BLaER1 (cell line): ENCODE data around the gene PSMA5.

ENCODE experiments used
- H3K27ac ChIP-seq: shearing (Covaris generic); formaldehyde crosslinking; 2 replicates; pipeline ENCODE4 v1.8.1; 2022
- H3K27me3 ChIP-seq: shearing (Covaris generic); formaldehyde crosslinking; 2 replicates; pipeline ENCODE4 v1.8.1; 2022
- H3K36me3 ChIP-seq: shearing (Covaris generic); formaldehyde crosslinking; 2 replicates; pipeline ENCODE4 v1.8.1; 2022
- H3K4me1 ChIP-seq: shearing (Covaris generic); formaldehyde crosslinking; 2 replicates; pipeline ENCODE4 v1.8.1; 2022
- H3K4me2 ChIP-seq: shearing (Covaris generic); formaldehyde crosslinking; 2 replicates; pipeline ENCODE4 v1.8.1; 2022
- H3K4me3 ChIP-seq: shearing (Covaris generic); formaldehyde crosslinking; 2 replicates; pipeline ENCODE4 v1.8.1; 2022
- H3K9ac ChIP-seq: shearing (Covaris generic); formaldehyde crosslinking; 2 replicates; pipeline ENCODE4 v1.8.1; 2022
- H3K9me3 ChIP-seq: shearing (Covaris generic); formaldehyde crosslinking; 2 replicates; pipeline ENCODE4 v1.8.1; 2022
- H4K20me1 ChIP-seq: shearing (Covaris generic); formaldehyde crosslinking; 2 replicates; pipeline ENCODE4 v1.8.1; 2022
- Cebpa-rat ChIP-seq: shearing (Covaris generic); IDR thresholded peaks from 2 replicates; pipeline ENCODE4 v1.8.1; 2022

Gene PSMA5

GRCh38 chr1:109357616-109358015, 68.6 kb downstream of the PSMA5 start:
- Histone ChIP-seq H4K20me1 (no peaks in the 10 kb centered on the region), H3K4me3 (no peak overlapping the region), H3K9me3 (no peaks in the 10 kb centered on the region), H3K27ac (no peak overlapping the region), H3K9ac (no peak overlapping the region), H3K36me3 (no peaks in the 10 kb centered on the region), H3K4me1 (no peaks in the 10 kb centered on the region), H3K4me2 (no peak overlapping the region), H3K27me3 (no peaks in the 10 kb centered on the region)
- no peak for TF ChIP-seq Cebpa-rat

- TF ChIP-seq Cebpa-rat = no peak
- H3K4me1 ChIP-seq = no peaks in the 10 kb centered on the region
- no peak overlapping the region for H3K27ac ChIP-seq
- H3K4me2 ChIP-seq = no peak overlapping the region
- no peaks in the 10 kb centered on the region for H4K20me1 ChIP-seq
- H3K9me3 ChIP-seq = no peaks in the 10 kb centered on the region
- no peaks in the 10 kb centered on the region for H3K27me3 ChIP-seq
- no peak overlapping the region for H3K4me3 ChIP-seq
- H3K9ac ChIP-seq = no peak overlapping the region
- H3K36me3 ChIP-seq = no peaks in the 10 kb centered on the region
Observed at GRCh38 chr1:109356915-109357314, 69.3 kb downstream of the PSMA5 start.

- H3K9me3 ChIP-seq = no peaks in the 10 kb centered on the region
- no peaks in the 10 kb centered on the region for H3K36me3 ChIP-seq
- no peak for TF ChIP-seq Cebpa-rat
- H3K9ac ChIP-seq = no peak overlapping the region
- H3K4me2 ChIP-seq = no peak overlapping the region
- H3K27me3 ChIP-seq = no peaks in the 10 kb centered on the region
- H3K4me3 ChIP-seq = no peak overlapping the region
- no peak overlapping the region for H3K27ac ChIP-seq
- H3K4me1 ChIP-seq = no peaks in the 10 kb centered on the region
- no peaks in the 10 kb centered on the region for H4K20me1 ChIP-seq
Observed at GRCh38 chr1:109356505-109356904, 69.7 kb downstream of the PSMA5 start.

GRCh38 chr1:109354929-109355328, 71.3 kb downstream of the PSMA5 start:
- Histone ChIP-seq H3K27me3 (no peaks in the 10 kb centered on the region), H3K4me2 (no peak overlapping the region), H4K20me1 (no peaks in the 10 kb centered on the region), H3K9ac (no peak overlapping the region), H3K4me3 (no peak overlapping the region), H3K4me1 (no peaks in the 10 kb centered on the region), H3K27ac (no peak overlapping the region), H3K9me3 (no peaks in the 10 kb centered on the region), H3K36me3 (peaks cover 13% of the 10 kb centered on the region; the same call in 1 of the 2 replicates)
- TF ChIP-seq Cebpa-rat = no peak

GRCh38 chr1:109351457-109351856, 74.8 kb downstream of the PSMA5 start:
- Histone ChIP-seq H3K4me2 (no peak overlapping the region), H3K36me3 (peaks cover 13% of the 10 kb centered on the region; the same call in 1 of the 2 replicates), H3K27me3 (no peaks in the 10 kb centered on the region), H3K9me3 (no peaks in the 10 kb centered on the region), H3K9ac (no peak overlapping the region), H3K27ac (no peak overlapping the region), H3K4me1 (no peaks in the 10 kb centered on the region), H4K20me1 (no peaks in the 10 kb centered on the region), H3K4me3 (no peak overlapping the region)
- TF ChIP-seq Cebpa-rat = no peak

- Histone ChIP-seq H3K27ac (no peak overlapping the region), H4K20me1 (no peaks in the 10 kb centered on the region), H3K4me2 (no peak overlapping the region), H3K4me3 (no peak overlapping the region), H3K27me3 (no peaks in the 10 kb centered on the region), H3K36me3 (peaks cover 13% of the 10 kb centered on the region; the same call in 1 of the 2 replicates), H3K9me3 (no peaks in the 10 kb centered on the region), H3K9ac (no peak overlapping the region), H3K4me1 (no peaks in the 10 kb centered on the region)
- no peak for TF ChIP-seq Cebpa-rat
Observed at GRCh38 chr1:109350655-109351054, 75.6 kb downstream of the PSMA5 start.

- Histone ChIP-seq H3K4me2 (no peak overlapping the region), H3K4me3 (no peak overlapping the region), H3K4me1 (no peaks in the 10 kb centered on the region), H4K20me1 (no peaks in the 10 kb centered on the region), H3K27me3 (no peaks in the 10 kb centered on the region), H3K9me3 (no peaks in the 10 kb centered on the region), H3K27ac (no peak overlapping the region), H3K36me3 (peaks cover 13% of the 10 kb centered on the region; the same call in 1 of the 2 replicates), H3K9ac (no peak overlapping the region)
- no peak for TF ChIP-seq Cebpa-rat
Observed at GRCh38 chr1:109350182-109350581, 76.1 kb downstream of the PSMA5 start.
